Central memory CD4-positive, alpha-beta T cell (primary cell): ENCODE measurements around the gene TM9SF2.
A peak's percentile ranks its signal among the peaks of the same experiment; 100 is the strongest.
"Not testable (repeated sequence)": the region's sequence is repeated elsewhere in the genome, so short reads cannot be mapped to it uniquely, and the experiment has no call there.

ENCODE experiments used
- DNase-seq: peaks from one replicate; pipeline ENCODE4 v3.0.0; 2022

Gene TM9SF2

GRCh38 chr13:99540530-99540929, 39.3 kb downstream of the TM9SF2 start:
- no peak for DNase-seq

DNA sequence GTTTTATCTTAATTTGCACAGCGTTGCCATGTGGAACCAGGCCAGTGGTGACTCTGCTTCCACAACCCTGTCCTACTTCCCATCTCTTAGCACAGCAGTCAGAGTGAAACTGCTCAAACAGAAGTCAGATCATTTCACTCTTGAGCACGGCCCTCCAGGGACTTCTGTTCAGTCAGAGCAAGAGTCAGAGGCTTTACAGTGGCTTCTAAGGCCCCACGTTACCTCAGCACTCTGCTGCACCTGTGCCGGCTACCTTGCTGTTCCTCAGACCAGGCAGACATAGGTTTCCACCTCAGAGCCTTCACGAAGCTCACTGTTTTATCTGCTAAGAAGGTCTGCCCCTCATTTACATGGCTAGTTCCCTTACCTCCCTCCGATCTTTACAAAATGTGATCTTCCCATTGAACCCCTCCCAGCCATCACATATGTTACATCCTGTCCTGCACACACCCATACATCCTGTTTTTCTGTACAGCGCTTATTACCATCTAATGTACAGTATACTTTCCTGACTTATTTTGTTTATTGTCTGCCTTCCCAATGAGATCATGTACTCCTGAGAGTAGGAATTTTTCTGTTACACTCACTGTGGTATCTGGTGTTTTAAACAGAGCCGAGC, 41.6 kb downstream of the TM9SF2 start:
- DNase-seq, result peak; percentile 31

- no peak for DNase-seq
Measured at GRCh38 chr13:99545361-99545760, 44.1 kb downstream of the TM9SF2 start.

- DNase-seq, result no peak
Measured at GRCh38 chr13:99545979-99546378, 44.7 kb downstream of the TM9SF2 start.

- DNase-seq, result no peak
Measured at GRCh38 chr13:99546878-99547277, 45.6 kb downstream of the TM9SF2 start.

DNA sequence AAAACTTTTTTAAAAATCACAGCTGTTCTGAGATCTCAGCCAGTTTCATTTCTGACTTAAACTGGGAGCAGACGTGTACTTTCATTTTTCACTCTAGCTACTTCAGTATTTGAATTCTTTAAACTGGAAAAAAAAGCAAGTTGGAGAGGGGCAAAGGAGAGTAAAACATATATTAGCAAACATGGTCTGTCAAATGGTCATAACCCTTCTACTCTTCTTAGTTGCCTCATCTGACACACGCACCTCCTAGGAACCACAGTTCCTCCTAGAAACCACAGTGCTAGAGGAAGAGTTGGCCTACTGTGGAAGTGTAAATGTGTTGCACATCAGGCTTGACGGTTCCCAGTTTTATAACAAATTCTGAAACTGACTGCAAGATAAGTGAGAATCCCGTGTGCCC, 47.2 kb downstream of the TM9SF2 start:
- DNase-seq, result no peak

GRCh38 chr13:99553033-99553432, 51.8 kb downstream of the TM9SF2 start:
- no peak for DNase-seq

- no peak for DNase-seq
Measured at GRCh38 chr13:99555149-99555548, 53.9 kb downstream of the TM9SF2 start.

GRCh38 chr13:99556867-99557443, 55.7 kb downstream of the TM9SF2 start:
- no peak for DNase-seq

DNA sequence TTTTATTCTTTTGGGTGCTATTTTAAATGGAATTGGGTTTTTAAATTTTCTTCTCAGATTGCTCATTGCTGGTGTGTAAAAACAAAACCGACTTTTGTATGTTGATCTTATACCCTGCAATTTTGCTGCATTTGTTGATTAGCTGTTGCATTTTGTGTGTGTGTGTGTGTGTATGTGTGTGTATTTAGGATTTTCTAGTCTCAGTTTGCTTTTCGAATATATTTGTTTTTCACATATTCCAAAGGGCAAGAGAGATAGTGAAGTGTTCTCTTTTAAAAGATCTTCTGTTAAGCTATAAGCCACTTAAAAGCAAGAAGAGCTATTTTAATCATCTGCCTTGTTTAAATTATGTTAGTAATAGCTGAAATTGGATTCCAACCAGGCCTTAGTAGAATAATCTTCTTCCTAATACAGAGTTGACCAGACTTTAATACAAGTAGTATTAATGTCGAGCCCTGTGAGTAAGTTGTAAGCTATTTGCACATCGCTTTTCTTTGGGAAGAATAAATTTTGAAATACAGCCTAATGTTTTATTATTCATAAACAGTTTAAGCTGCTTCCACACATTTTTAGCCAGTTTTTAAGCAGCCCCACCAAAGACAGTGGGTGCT, 57.4 kb downstream of the TM9SF2 start:
- no peak for DNase-seq

- no peak for DNase-seq
Measured at GRCh38 chr13:99559560-99559959, 58.3 kb downstream of the TM9SF2 start.

DNA sequence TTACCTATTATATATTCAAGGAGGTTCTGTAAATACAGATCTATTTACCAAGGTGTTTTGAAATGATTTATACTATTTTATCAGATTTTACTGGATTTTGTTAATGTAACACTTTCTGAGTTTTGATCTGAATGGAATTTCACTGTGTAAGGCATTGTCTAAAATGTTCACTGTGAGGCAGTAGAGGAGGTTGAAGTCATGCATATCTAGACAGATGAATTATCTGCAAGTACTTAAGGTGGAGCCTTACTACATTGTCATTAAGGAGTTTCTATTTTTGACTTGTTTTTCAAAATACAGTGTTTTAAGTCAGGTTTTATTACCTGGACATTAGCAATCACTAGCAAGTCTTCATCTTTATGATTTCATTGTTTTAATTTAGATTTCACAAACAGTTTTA, 62.1 kb downstream of the TM9SF2 start:
- DNase-seq, result no peak

- no peak for DNase-seq
Measured at GRCh38 chr13:99564386-99564785, 63.1 kb downstream of the TM9SF2 start.

DNA sequence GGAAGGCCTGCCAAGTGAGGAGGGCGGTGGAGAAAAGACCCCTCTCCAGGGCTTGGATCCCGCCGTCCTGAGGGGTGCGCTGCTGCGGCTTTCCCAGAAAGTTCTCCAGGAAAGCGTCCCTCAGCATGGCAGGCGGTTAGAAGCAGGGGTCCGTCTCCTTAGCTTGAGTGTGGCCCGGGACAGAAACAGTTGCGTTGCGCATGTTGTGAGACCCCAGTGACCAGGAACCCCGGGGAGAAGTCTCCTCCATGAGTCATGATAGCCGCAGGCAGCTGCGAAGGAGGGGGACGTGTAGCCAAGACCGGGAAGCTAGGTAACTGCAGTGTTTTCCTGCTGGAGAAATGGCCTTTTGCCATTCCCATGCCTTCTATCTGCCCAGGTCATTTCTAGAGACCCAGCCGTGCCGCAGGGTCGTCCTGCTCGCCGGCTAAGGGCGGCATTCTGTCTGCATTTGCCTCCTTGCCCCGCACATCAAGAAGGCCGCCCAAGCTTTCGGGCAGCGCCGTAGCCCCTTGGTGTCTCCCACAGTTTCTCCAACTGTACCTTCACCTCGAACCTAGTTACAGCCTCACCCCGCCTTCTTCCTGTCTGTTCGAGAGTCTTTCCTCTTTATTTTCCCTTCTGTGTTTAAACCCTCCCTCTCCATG, 64.3 kb downstream of the TM9SF2 start:
- DNase-seq, result no peak

- no peak for DNase-seq
Measured at GRCh38 chr13:99566125-99567083, 65.1 kb downstream of the TM9SF2 start.

GRCh38 chr13:99568901-99569300, 67.6 kb downstream of the TM9SF2 start:
- not testable (repeated sequence) for DNase-seq

DNA sequence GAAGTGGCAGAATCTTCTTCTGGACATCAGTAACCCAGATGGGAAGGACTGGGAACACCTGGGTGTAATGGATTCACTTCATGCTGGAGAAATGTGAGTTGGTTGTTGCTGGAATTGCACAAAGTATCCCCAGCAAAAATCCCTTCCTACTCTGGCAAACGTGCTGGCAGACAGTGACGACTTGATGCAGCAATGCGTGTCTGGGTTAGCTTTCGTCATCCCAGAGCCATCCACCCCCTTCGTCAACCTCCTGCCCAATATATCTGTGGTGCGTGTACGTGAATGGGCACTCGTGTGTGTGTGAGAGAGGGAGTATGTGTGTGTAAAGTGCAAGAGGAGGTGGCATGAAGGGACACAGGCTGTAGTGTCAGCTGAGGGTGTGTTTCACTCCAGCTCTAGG, 70.9 kb downstream of the TM9SF2 start:
- no peak for DNase-seq

DNA sequence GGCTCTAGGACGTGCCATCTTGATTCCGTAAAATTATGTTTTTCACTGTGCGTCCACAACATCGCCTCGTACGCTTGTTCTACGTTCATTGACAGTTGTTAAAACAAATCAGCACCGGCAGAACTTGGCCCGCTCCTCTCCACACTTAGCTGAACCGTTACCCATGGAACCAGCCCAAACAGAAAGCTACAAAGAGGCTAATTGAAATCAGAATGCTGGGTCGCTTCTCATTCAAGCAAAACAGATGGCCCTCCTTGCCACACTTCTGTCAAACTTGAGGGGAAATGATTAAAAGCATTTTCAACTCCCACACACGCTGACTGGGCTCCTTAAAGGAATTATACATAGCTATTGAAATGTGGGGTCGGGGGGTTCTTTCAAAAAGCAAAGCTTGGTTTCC, 71.6 kb downstream of the TM9SF2 start:
- no peak for DNase-seq

DNA sequence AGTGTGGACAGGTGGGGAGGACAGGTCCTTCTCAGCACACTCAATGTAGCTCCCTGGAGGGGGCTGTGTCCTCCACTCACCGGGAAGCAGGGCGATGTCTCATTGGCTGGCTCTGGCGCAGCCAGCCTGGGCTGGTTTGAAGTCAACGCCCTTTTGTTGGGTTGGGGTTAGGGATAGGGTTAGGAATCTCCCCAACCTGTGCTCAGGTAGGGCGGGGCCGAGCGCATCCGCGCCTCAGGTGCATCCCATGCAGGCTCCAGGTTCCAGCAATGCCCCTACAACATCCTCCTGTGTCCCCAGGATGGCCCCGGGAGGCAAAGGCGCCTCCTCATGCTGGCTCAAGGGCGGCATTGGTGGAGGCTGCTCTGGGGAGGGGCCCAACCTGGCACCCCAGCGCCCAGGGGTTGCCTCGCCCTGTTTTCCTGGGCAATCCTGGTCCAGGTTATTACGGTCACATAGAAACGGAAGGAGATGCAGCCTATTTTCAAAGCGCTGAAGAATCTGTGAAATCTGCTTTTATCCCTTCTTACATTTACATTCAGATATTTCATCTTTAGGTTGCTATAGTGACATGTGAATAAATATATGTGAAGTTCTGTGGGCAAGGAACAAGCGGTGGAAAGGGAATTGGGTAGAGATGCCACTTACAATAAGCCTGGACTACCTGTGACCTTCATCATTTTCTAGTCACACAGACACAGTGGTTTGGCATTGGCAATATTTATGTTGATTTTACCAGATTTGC, 74.3 kb downstream of the TM9SF2 start:
- no peak for DNase-seq

- no peak for DNase-seq
Measured at GRCh38 chr13:99577934-99578917, 77.0 kb downstream of the TM9SF2 start.
